Vagina (tissue), 2 donors: ENCODE measurements around the gene DHDH.

Experiments used
- POLR2AphosphoS5 ChIP-seq, 2 donors: sonication (generic); formaldehyde crosslinking; IDR thresholded peaks; one replicate each; pipeline ENCODE4 v1.9.0; 2017; ENCODE audit warnings: antibody characterized with exemption in 2 of 2, mild to moderate bottlenecking in 2 of 2, low read depth in 1 of 2; ENCODE audit not compliant: insufficient read depth in 1 of 2
- TF ChIP-seq, protein P1 (sequence below), 3 experiments: fragments of 450-650 bp in 2 of 3; fragments of 200-600 bp in 1 of 3; sonication (generic) in 1 of 3; IDR thresholded peaks; one replicate each; pipeline ENCODE4 v1.5.1; 2017 to 2019; ENCODE audit warnings: antibody characterized with exemption in 3 of 3, mild to moderate bottlenecking in 2 of 3, moderate library complexity in 2 of 3

DNA sequence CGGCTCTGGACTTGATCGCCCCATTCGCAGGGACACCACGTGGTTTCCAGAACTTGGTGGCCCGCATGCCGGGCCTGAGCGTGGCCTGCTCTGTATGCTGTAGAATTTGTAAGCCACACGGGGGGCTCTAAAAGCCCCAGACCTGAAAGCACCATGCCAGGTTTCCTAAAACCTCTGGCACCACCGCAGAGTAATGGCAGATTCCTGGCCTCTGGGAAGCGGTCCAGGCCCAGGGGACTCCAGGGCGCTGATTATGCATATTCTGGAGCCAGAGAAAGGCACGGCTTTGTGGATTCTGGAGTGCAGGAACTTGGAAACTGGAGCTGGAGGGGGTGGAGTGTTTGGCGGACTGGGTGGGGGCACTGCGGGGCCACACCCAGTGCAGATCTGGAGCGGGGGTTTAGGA is 35.3 kb downstream of the DHDH start:
- TF ChIP-seq POLR2AphosphoS5 (IDR thresholded peaks at IDR 0.05; ENCODE audit: insufficient read depth in 1 of 2, low read depth in 1 of 2), result peak in 1 of 2 donors; percentile 16
- TF ChIP-seq, protein P1, sequence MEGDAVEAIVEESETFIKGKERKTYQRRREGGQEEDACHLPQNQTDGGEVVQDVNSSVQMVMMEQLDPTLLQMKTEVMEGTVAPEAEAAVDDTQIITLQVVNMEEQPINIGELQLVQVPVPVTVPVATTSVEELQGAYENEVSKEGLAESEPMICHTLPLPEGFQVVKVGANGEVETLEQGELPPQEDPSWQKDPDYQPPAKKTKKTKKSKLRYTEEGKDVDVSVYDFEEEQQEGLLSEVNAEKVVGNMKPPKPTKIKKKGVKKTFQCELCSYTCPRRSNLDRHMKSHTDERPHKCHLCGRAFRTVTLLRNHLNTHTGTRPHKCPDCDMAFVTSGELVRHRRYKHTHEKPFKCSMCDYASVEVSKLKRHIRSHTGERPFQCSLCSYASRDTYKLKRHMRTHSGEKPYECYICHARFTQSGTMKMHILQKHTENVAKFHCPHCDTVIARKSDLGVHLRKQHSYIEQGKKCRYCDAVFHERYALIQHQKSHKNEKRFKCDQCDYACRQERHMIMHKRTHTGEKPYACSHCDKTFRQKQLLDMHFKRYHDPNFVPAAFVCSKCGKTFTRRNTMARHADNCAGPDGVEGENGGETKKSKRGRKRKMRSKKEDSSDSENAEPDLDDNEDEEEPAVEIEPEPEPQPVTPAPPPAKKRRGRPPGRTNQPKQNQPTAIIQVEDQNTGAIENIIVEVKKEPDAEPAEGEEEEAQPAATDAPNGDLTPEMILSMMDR (IDR thresholded peaks at IDR 0.05), result no peak
